Fibroblast of villous mesenchyme (primary cell): ENCODE results near the gene GEN1. TPM values are rescaled to one million over a fixed set of nuclear protein-coding genes. Genes with fewer than 3 reads are reported as not detected.
A peak's percentile ranks its signal among the peaks of the same experiment; 100 is the strongest.

Experiments used
- DNase-seq: peaks from one replicate; pipeline ENCODE4 v3.0.0-alpha.2; 2010; ENCODE audit warnings: low read depth
- H3K4me3 ChIP-seq: 2 replicates; pipeline ENCODE4 v1.5.1; 2011; ENCODE audit warnings: low read depth, mild to moderate bottlenecking, low read length
- CTCF ChIP-seq: IDR thresholded peaks from 2 replicates; pipeline ENCODE4 v1.5.1; 2012; ENCODE audit warnings: low read depth, mild to moderate bottlenecking, low read length; ENCODE audit not compliant: insufficient read depth
- total RNA-seq: library from RNA; depleted of rRNA; stranded (reverse); fragments of >200 nt; gene quantifications from 2 replicates; pipeline ENCODE4 v1.2.3, GENCODE V29; 2012

GEN1 gene
- total RNA-seq, 1 donor, result 18.6 TPM

- no peak for TF ChIP-seq CTCF
- no peak for DNase-seq
- H3K4me3 ChIP-seq, result no peak overlapping the region
These were observed 18.1 kb upstream of the GEN1 start for GRCh38 chr2:17735864-17736263.

GRCh38 chr2:17736989-17737388 lies 16.9 kb upstream of the GEN1 start:
- no peak for TF ChIP-seq CTCF
- H3K4me3 ChIP-seq, result no peak overlapping the region
- no peak for DNase-seq

- TF ChIP-seq CTCF, result no peak
- no peak for DNase-seq
- no peak overlapping the region for H3K4me3 ChIP-seq
These were observed 13.7 kb upstream of the GEN1 start for GRCh38 chr2:17740203-17740602.

GRCh38 chr2:17747684-17748452 lies 6.1 kb upstream of the GEN1 start:
- DNase-seq, result peak; percentile 48
- no peak for TF ChIP-seq CTCF
- no peak overlapping the region for H3K4me3 ChIP-seq

- no peak for DNase-seq
- no peak overlapping the region for H3K4me3 ChIP-seq
- TF ChIP-seq CTCF, result no peak
These were observed 5.2 kb upstream of the GEN1 start for GRCh38 chr2:17748745-17749144.

GRCh38 chr2:17749753-17750438 lies 4.0 kb upstream of the GEN1 start:
- no peak overlapping the region for H3K4me3 ChIP-seq
- TF ChIP-seq CTCF, result no peak
- no peak for DNase-seq
